Natural killer cell (primary cell): ENCODE results near the gene E2F7. TPM values are rescaled to one million over a fixed set of nuclear protein-coding genes. Genes with fewer than 3 reads are reported as not detected.

ENCODE experiments used
- ATAC-seq, 3 donors: fragments of 150-1000 bp in 2 of 3; fragments of 200-7000 bp in 1 of 3; cut with Tn5 transposase; 1 replicate in 1 of 3; 2 replicates in 2 of 3; pipeline ENCODE4 v1.10.0; 2021; ENCODE audit warnings: mild to moderate bottlenecking in 2 of 3, moderate library complexity in 2 of 3
- DNase-seq, 2 donors: peaks; one replicate each; pipeline versions ENCODE4 v3.0.0 to v3.0.0-alpha.2; 2013 to 2021; ENCODE audit warnings: mixed read lengths in 1 of 2
- H3K27ac ChIP-seq: one replicate; pipeline ENCODE4 v1.5.1; 2013; ENCODE audit warnings: mild to moderate bottlenecking, low read length
- H3K27me3 ChIP-seq: one replicate; pipeline ENCODE4 v1.6.1; 2013; ENCODE audit warnings: low read length; ENCODE audit not compliant: control insufficient read depth, insufficient read depth
- H3K36me3 ChIP-seq: one replicate; pipeline ENCODE4 v1.6.1; 2013; ENCODE audit warnings: low read length; ENCODE audit not compliant: control insufficient read depth, insufficient read depth
- H3K4me1 ChIP-seq: one replicate; pipeline ENCODE4 v1.6.1; 2013; ENCODE audit warnings: low read length; ENCODE audit not compliant: control insufficient read depth, insufficient read depth
- H3K4me3 ChIP-seq: one replicate; pipeline ENCODE4 v1.5.1; 2013; ENCODE audit warnings: low read length
- H3K9me3 ChIP-seq: one replicate; pipeline ENCODE4 v1.6.1; 2013; ENCODE audit warnings: low read length; ENCODE audit not compliant: control insufficient read depth, insufficient read depth
- H3K27ac Mint-ChIP-seq, 2 donors: one replicate each; pipeline ENCODE4 v1.8.0; 2022; ENCODE audit warnings: mild to moderate bottlenecking in 2 of 2, mixed read lengths in 2 of 2, moderate library complexity in 1 of 2
- H3K27me3 Mint-ChIP-seq, 2 donors: one replicate each; pipeline ENCODE4 v1.8.0; 2022; ENCODE audit warnings: low read depth in 2 of 2, mixed read lengths in 2 of 2
- H3K36me3 Mint-ChIP-seq: one replicate; pipeline ENCODE4 v1.8.0; 2022; ENCODE audit warnings: mixed read lengths
- H3K4me1 Mint-ChIP-seq, 2 donors: one replicate each; pipeline ENCODE4 v1.8.0; 2022; ENCODE audit warnings: mixed read lengths in 2 of 2
- H3K4me3 Mint-ChIP-seq: one replicate; pipeline ENCODE4 v1.8.0; 2022; ENCODE audit warnings: mild to moderate bottlenecking, moderate library complexity, mixed read lengths
- H3K9me3 Mint-ChIP-seq, 2 donors: one replicate each; pipeline ENCODE4 v1.8.0; 2022; ENCODE audit warnings: mixed read lengths in 2 of 2
- WGBS: methylation state at CpG from one replicate; pipeline ENCODE4 v1.1.7; 2013; ENCODE audit warnings: missing lambda C conversion rate; ENCODE audit not compliant: insufficient coverage; 5-methylcytosine and 5-hydroxymethylcytosine counted together
- intact Hi-C: fragments of 100-400 bp; cut with micrococcal nuclease; formaldehyde crosslinking; loops from one replicate; pipeline ENCODE4 v1.14.2; 2022
- total RNA-seq, 4 donors: library from RNA; stranded (reverse); fragments of 120-200 nt in 1 of 4; gene quantifications; one replicate each; pipeline versions ENCODE4 v1.2.3 to v1.2.4, GENCODE V29; 2013 to 2022
- TF ChIP-seq, protein P1 (sequence below): fragments of 200-600 bp; IDR thresholded peaks from one replicate; pipeline ENCODE4 v1.8.0; 2022; ENCODE audit warnings: antibody characterized with exemption

Gene E2F7
- total RNA-seq, 3 donors from 2014 or later (not counting 1 experiment from before 2014, with no cell fraction given) = 0.30 to 1.1 (median 0.59) TPM

DNA sequence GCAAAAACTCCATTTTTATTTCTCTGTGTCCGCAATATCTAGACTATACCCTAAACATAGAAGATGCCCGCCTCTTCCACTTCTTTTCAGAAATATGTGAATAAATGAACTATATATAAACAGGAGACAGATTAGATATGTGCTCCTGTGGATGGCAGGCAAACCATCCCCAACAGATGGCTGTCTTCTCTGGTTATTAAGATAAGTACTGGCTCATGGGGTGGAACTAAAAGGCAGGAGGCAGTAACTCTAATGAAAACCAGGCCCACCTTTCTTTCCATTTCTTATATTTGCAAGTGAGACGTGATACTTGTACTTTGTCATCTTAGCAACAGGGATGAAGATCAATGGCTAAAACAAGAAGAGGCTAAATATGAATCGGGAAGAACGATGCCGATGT, 20.2 kb downstream of the E2F7 start:
- 100% methylated on average over 4 of the region's 6 CpGs for WGBS
- DNase-seq (no peak), ATAC-seq (no peak)
- intact Hi-C loops = no loop called here
- H3K27me3 ChIP-seq = no peaks in the 10 kb centered on the region
- no peak overlapping the region for H3K4me3 ChIP-seq
- H3K9me3 ChIP-seq = no peaks in the 10 kb centered on the region
- Mint-ChIP-seq H3K9me3 (no peaks in the 10 kb centered on the region), H3K27me3 (no peaks in the 10 kb centered on the region), H3K4me1 (no peaks in the 10 kb centered on the region), H3K27ac (no peak overlapping the region), H3K36me3 (no peaks in the 10 kb centered on the region), H3K4me3 (no peak overlapping the region)
- no peaks in the 10 kb centered on the region for H3K4me1 ChIP-seq
- H3K36me3 ChIP-seq = no peaks in the 10 kb centered on the region
- H3K27ac ChIP-seq = no peak overlapping the region
- TF ChIP-seq, protein P1, sequence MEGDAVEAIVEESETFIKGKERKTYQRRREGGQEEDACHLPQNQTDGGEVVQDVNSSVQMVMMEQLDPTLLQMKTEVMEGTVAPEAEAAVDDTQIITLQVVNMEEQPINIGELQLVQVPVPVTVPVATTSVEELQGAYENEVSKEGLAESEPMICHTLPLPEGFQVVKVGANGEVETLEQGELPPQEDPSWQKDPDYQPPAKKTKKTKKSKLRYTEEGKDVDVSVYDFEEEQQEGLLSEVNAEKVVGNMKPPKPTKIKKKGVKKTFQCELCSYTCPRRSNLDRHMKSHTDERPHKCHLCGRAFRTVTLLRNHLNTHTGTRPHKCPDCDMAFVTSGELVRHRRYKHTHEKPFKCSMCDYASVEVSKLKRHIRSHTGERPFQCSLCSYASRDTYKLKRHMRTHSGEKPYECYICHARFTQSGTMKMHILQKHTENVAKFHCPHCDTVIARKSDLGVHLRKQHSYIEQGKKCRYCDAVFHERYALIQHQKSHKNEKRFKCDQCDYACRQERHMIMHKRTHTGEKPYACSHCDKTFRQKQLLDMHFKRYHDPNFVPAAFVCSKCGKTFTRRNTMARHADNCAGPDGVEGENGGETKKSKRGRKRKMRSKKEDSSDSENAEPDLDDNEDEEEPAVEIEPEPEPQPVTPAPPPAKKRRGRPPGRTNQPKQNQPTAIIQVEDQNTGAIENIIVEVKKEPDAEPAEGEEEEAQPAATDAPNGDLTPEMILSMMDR = no peak

DNA sequence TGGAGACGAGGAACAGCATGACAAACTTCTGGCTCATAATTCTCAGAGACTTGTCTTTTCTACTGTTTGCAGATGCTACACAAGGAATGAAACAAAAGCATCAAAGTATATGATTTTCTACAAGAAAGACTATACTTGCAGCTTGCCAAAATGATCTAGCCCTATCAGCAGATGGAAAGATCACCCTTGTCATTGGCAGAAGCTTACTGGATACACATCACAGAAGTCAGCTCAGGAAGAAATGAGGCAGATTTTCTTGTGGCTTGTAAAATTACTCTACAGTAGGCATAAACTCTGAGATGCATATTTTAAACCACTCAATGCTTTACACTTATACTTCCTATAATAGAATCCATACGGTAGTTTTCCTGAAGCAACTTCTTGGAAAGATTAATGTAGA, 20.6 kb downstream of the E2F7 start:
- Mint-ChIP-seq H3K4me1 (no peaks in the 10 kb centered on the region), H3K9me3 (no peaks in the 10 kb centered on the region), H3K36me3 (no peaks in the 10 kb centered on the region), H3K27ac (no peak overlapping the region), H3K27me3 (no peaks in the 10 kb centered on the region), H3K4me3 (no peak overlapping the region)
- ATAC-seq (no peak), DNase-seq (no peak)
- WGBS = 100% methylated on average over 1 of the region's 2 CpGs
- Histone ChIP-seq H3K9me3 (no peaks in the 10 kb centered on the region), H3K4me3 (no peak overlapping the region), H3K36me3 (no peaks in the 10 kb centered on the region), H3K27ac (no peak overlapping the region), H3K4me1 (no peaks in the 10 kb centered on the region), H3K27me3 (no peaks in the 10 kb centered on the region)
- intact Hi-C loops = no loop called here
- TF ChIP-seq, protein P1 = no peak

DNA sequence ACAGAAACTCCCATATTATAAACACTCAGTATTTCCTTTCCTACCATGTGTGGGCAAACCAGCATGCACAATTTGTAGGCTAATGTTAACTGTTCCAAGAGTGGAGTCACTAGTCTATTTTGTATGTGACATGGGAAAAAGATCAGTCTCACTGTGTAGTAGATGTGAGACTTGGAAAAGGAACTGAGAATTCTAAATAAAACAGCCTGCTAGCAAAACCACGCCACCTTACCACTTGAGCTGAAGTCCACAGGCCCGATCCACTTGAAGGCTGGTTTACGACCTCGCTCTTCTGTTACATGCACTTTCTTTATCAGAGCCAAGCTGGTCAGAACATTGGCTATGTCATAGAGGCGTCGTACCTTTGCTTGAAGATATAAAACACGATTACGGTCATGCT, 22.5 kb downstream of the E2F7 start:
- Mint-ChIP-seq H3K27me3 (no peaks in the 10 kb centered on the region), H3K4me1 (no peaks in the 10 kb centered on the region), H3K36me3 (no peaks in the 10 kb centered on the region), H3K27ac (no peak overlapping the region), H3K4me3 (no peak overlapping the region), H3K9me3 (peaks cover 0 to 3% of the 10 kb centered on the region in 2 donors)
- no peak overlapping the region for H3K27ac ChIP-seq
- ATAC-seq (no peak), DNase-seq (no peak)
- TF ChIP-seq, protein P1 = no peak
- no peaks in the 10 kb centered on the region for H3K27me3 ChIP-seq
- no peaks in the 10 kb centered on the region for H3K36me3 ChIP-seq
- no peaks in the 10 kb centered on the region for H3K9me3 ChIP-seq
- intact Hi-C loops = no loop called here
- WGBS = 92% methylated on average over 8 of the region's 8 CpGs
- no peak overlapping the region for H3K4me3 ChIP-seq
- no peaks in the 10 kb centered on the region for H3K4me1 ChIP-seq

DNA sequence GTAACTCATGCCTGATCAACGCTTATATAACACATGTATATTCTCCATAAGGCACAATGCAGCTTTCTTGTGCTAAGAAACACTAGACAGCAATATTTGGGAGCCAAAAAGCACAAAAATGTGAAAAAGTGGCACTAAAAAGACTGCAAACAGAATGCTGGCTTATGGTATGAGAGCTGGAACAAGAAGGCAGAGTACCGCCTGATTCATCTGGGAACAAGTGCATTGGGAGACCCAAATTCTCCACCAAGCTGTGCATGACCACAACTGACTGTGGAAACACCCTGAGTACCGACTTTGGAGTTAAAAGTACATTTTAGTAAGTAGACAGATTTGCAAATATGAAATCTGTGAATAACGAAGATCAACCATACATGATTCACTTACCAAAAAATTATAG, 25.1 kb downstream of the E2F7 start:
- H3K27ac Mint-ChIP-seq = no peak overlapping the region
- intact Hi-C loops = no loop called here

More for the DNA sequence above, 25.1 kb downstream of the E2F7 start:
- H3K36me3 Mint-ChIP-seq = no peaks in the 10 kb centered on the region
- no peak overlapping the region for H3K4me3 Mint-ChIP-seq
- peaks cover 2 to 5% of the 10 kb centered on the region in 2 donors for H3K9me3 Mint-ChIP-seq
- H3K9me3 ChIP-seq = no peaks in the 10 kb centered on the region
- no peak overlapping the region for H3K4me3 ChIP-seq
- 95% methylated on average over 1 of the region's 4 CpGs for WGBS
- no peaks in the 10 kb centered on the region for H3K36me3 ChIP-seq
- H3K4me1 ChIP-seq = no peaks in the 10 kb centered on the region
- no peaks in the 10 kb centered on the region for H3K4me1 Mint-ChIP-seq
- H3K27ac ChIP-seq = no peak overlapping the region
- no peaks in the 10 kb centered on the region for H3K27me3 ChIP-seq
- TF ChIP-seq, protein P1 = no peak
- H3K27me3 Mint-ChIP-seq = no peaks in the 10 kb centered on the region
- DNase-seq (no peak), ATAC-seq (no peak)
